Liver (tissue), 9 donors: ENCODE results near the gene CDC16. TPM values are rescaled to one million over a fixed set of nuclear protein-coding genes. Genes with fewer than 3 reads are reported as not detected.

Experiments used
- DNase-seq: peaks from one replicate; pipeline ENCODE4 v3.0.0-alpha.2; 2017; ENCODE audit warnings: low spot score
- H3K27ac ChIP-seq, 2 donors: one replicate each; pipeline ENCODE4 v1.7.0; 2013; ENCODE audit warnings: inconsistent platforms in 2 of 2, low read length in 2 of 2, control low read depth in 1 of 2, low read depth in 1 of 2, mild to moderate bottlenecking in 1 of 2
- H3K27me3 ChIP-seq, 4 donors: one replicate each; pipeline versions ENCODE4 v1.6.1 to v1.7.0; 2013; ENCODE audit warnings: low read length in 3 of 4, inconsistent platforms in 1 of 4, mild to moderate bottlenecking in 1 of 4, moderate library complexity in 1 of 4; ENCODE audit not compliant: control insufficient read depth in 4 of 4, insufficient read depth in 4 of 4
- H3K36me3 ChIP-seq, 4 donors: one replicate each; pipeline versions ENCODE4 v1.6.1 to v1.7.0; 2013; ENCODE audit warnings: low read length in 3 of 4, mild to moderate bottlenecking in 3 of 4, low read depth in 1 of 4, moderate library complexity in 1 of 4; ENCODE audit not compliant: control insufficient read depth in 4 of 4, insufficient read depth in 3 of 4
- H3K4me1 ChIP-seq, 4 donors: one replicate each; pipeline versions ENCODE4 v1.6.1 to v1.7.0; 2013; ENCODE audit warnings: low read length in 3 of 4, mild to moderate bottlenecking in 3 of 4, moderate library complexity in 1 of 4; ENCODE audit not compliant: control insufficient read depth in 4 of 4, insufficient read depth in 4 of 4
- H3K4me3 ChIP-seq, 3 donors: one replicate each; pipeline versions ENCODE4 v1.6.1 to v1.7.0; 2013; ENCODE audit warnings: low read length in 3 of 3, control low read depth in 1 of 3, low read depth in 1 of 3, mild to moderate bottlenecking in 1 of 3
- H3K9ac ChIP-seq, 2 donors: one replicate each; pipeline ENCODE4 v1.7.0; 2013; ENCODE audit warnings: low read length in 2 of 2, mild to moderate bottlenecking in 2 of 2, moderate library complexity in 2 of 2, control low read depth in 1 of 2, low read depth in 1 of 2
- H3K9me3 ChIP-seq, 4 donors: one replicate each; pipeline versions ENCODE4 v1.6.1 to v1.7.0; 2013; ENCODE audit warnings: low read length in 3 of 4; ENCODE audit not compliant: control insufficient read depth in 4 of 4
- FOXA1 ChIP-seq: IDR thresholded peaks from 2 replicates; pipeline ENCODE4 v1.6.1; 2016; ENCODE audit warnings: antibody characterized with exemption
- FOXA2 ChIP-seq: IDR thresholded peaks from 2 replicates; pipeline ENCODE4 v1.6.1; 2016; ENCODE audit warnings: antibody characterized with exemption
- GABPA ChIP-seq, 2 donors: IDR thresholded peaks in 1 of 2; conservative IDR thresholded peaks in 1 of 2; 2 replicates each; pipeline ENCODE4 v1.6.1; 2016; ENCODE audit warnings: antibody characterized with exemption in 2 of 2, mild to moderate bottlenecking in 1 of 2, moderate library complexity in 1 of 2
- HNF4A ChIP-seq, 2 donors: conservative IDR thresholded peaks; 2 replicates each; pipeline ENCODE4 v1.6.1; 2016; ENCODE audit warnings: antibody characterized with exemption in 2 of 2, mild to moderate bottlenecking in 2 of 2
- HNF4G ChIP-seq: IDR thresholded peaks from 2 replicates; pipeline ENCODE4 v1.6.1; 2016; ENCODE audit warnings: antibody characterized with exemption
- JUND ChIP-seq, 2 donors: IDR thresholded peaks; 2 replicates each; pipeline ENCODE4 v1.6.1; 2016; ENCODE audit warnings: antibody characterized with exemption in 2 of 2
- MAX ChIP-seq: IDR thresholded peaks from 2 replicates; pipeline ENCODE4 v1.6.1; 2016; ENCODE audit warnings: antibody characterized with exemption
- NR2F2 ChIP-seq: IDR thresholded peaks from 2 replicates; pipeline ENCODE4 v1.6.1; 2016; ENCODE audit warnings: antibody characterized with exemption
- RAD21 ChIP-seq, 2 donors: IDR thresholded peaks; 2 replicates each; pipeline ENCODE4 v1.6.1; 2016; ENCODE audit warnings: antibody characterized with exemption in 2 of 2, mild to moderate bottlenecking in 2 of 2
- REST ChIP-seq: IDR thresholded peaks from 2 replicates; pipeline ENCODE4 v1.6.1; 2016; ENCODE audit warnings: antibody characterized with exemption, mild to moderate bottlenecking
- RXRA ChIP-seq, 2 donors: IDR thresholded peaks; 2 replicates each; pipeline ENCODE4 v1.6.1; 2017 to 2018; ENCODE audit warnings: antibody characterized with exemption in 2 of 2, mild to moderate bottlenecking in 1 of 2
- SP1 ChIP-seq: IDR thresholded peaks from 2 replicates; pipeline ENCODE4 v1.6.1; 2018; ENCODE audit warnings: antibody characterized with exemption, mild to moderate bottlenecking
- TAF1 ChIP-seq: conservative IDR thresholded peaks from 2 replicates; pipeline ENCODE4 v1.6.1; 2016; ENCODE audit warnings: antibody characterized with exemption, mild to moderate bottlenecking
- YY1 ChIP-seq: IDR thresholded peaks from 2 replicates; pipeline ENCODE4 v1.6.1; 2016; ENCODE audit warnings: antibody characterized with exemption, mild to moderate bottlenecking
- ZBTB33 ChIP-seq: IDR thresholded peaks from 2 replicates; pipeline ENCODE4 v1.6.1; 2016; ENCODE audit warnings: antibody characterized with exemption
- WGBS: extraction: QIAGEN DNeasy Blood & Tissue Kit; methylation state at CpG from one replicate; pipeline ENCODE4 v1.1.7; 2013; 5-methylcytosine and 5-hydroxymethylcytosine counted together
- polyA plus RNA-seq, 2 donors: library from polyadenylated mRNA; stranded (reverse) in 1 of 2; unstranded in 1 of 2; fragments of 200-250 nt in 1 of 2; fragments of >200 nt in 1 of 2; fragmentation: Nextera tagmentation in 1 of 2; extraction: Ambion mirVana in 1 of 2; gene quantifications; one replicate each; pipeline versions ENCODE4 v1.2.1 to v1.2.3, GENCODE V29; 2013 to 2015
- total RNA-seq, 2 donors: library from RNA; depleted of rRNA; stranded (reverse); fragments of >200 nt; gene quantifications; one replicate each; pipeline ENCODE4 v1.2.3, GENCODE V29; 2014
- TF ChIP-seq, protein P1 (sequence below): fragments of 150-350 bp; IDR thresholded peaks from 2 replicates; pipeline ENCODE4 v1.5.1; 2017; ENCODE audit warnings: improper control_type of control experiment, low read depth, low read length; ENCODE audit not compliant: missing input control
- TF ChIP-seq, protein P2 (sequence below): IDR thresholded peaks from 2 replicates; pipeline ENCODE4 v1.6.1; 2016; ENCODE audit warnings: antibody characterized with exemption
- donor health status: healthy.
- donor health status: healthy.
- donor health status: healthy.
- donor health status: healthy.
- donor health status: healthy.

Gene CDC16
- total and polyA plus RNA-seq, 4 donors: 23.0 to 38.7 (median 30.8) TPM

DNA sequence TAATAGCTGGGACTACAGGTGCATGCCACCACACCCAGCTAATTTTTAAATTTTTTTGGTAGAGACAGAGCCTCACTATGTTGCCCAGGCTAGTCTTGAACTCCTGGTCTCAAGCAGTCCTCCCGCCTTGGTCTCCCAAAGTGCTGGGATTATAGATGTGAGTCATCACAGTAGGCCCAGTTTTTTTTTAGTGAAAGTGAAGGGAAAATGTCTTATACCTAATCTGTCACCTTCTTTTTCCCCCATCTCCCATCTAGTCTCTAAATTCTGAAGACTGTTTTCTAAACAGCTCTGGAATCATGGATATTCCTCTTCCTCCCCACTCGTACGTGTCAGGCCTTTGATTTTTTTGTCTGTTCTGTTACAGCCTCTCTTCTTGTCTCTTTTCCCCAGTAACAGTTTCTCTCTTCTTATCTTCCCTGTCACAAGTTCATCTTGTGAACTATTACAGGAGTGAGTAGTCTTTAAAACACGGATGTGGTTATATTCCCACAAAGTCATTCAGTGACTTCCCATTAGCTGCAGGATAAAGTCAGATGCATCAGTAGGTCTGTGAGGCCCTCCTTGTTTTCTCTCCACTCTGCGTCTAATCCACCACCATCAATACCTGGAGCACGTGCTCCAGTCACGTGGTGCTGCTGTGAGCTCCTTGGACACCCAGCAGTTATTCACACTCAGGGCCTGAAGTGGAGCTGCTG, 2.9 kb downstream of the CDC16 start:
- 81% methylated on average over 7 of the region's 7 CpGs for WGBS
- Histone ChIP-seq H3K4me1 (peaks cover 2 to 11% (median 7%) of the 10 kb centered on the region in 4 donors), H3K27ac (no peak overlapping the region), H3K9me3 (no peaks in the 10 kb centered on the region), H3K27me3 (no peaks in the 10 kb centered on the region), H3K9ac (no peak overlapping the region), H3K4me3 (no peak overlapping the region), H3K36me3 (peaks cover 4 to 48% (median 40%) of the 10 kb centered on the region in 4 donors)
- TF ChIP-seq, protein P1, sequence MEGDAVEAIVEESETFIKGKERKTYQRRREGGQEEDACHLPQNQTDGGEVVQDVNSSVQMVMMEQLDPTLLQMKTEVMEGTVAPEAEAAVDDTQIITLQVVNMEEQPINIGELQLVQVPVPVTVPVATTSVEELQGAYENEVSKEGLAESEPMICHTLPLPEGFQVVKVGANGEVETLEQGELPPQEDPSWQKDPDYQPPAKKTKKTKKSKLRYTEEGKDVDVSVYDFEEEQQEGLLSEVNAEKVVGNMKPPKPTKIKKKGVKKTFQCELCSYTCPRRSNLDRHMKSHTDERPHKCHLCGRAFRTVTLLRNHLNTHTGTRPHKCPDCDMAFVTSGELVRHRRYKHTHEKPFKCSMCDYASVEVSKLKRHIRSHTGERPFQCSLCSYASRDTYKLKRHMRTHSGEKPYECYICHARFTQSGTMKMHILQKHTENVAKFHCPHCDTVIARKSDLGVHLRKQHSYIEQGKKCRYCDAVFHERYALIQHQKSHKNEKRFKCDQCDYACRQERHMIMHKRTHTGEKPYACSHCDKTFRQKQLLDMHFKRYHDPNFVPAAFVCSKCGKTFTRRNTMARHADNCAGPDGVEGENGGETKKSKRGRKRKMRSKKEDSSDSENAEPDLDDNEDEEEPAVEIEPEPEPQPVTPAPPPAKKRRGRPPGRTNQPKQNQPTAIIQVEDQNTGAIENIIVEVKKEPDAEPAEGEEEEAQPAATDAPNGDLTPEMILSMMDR: no peak
- TF ChIP-seq RXRA (IDR thresholded peaks at IDR 0.05) (no peak), HNF4G (no peak), MAX (no peak), FOXA2 (no peak), REST (no peak), SP1 (no peak), YY1 (no peak)
- DNase-seq: no peak

GRCh38 chr13:114241918-114242317, 7.2 kb downstream of the CDC16 start:
- H3K4me3 ChIP-seq: no peak overlapping the region
- H3K27me3 ChIP-seq: no peaks in the 10 kb centered on the region
- H3K4me1 ChIP-seq: no peaks in the 10 kb centered on the region
- H3K9ac ChIP-seq: no peak overlapping the region
- H3K9me3 ChIP-seq: no peaks in the 10 kb centered on the region
- H3K36me3 ChIP-seq: peaks cover 4 to 84% (median 80%) of the 10 kb centered on the region in 4 donors
- H3K27ac ChIP-seq: no peak overlapping the region
- DNase-seq: no peak
- WGBS: 96% methylated on average over 6 of the region's 6 CpGs
- TF ChIP-seq GABPA (IDR thresholded peaks at IDR 0.05 in 1 of 2, conservative IDR thresholded peaks at IDR 0.05 in 1 of 2) (no peak), ZBTB33 (no peak), REST (no peak), RAD21 (IDR thresholded peaks at IDR 0.05) (no peak), TAF1 (no peak), FOXA2 (no peak), YY1 (no peak), JUND (IDR thresholded peaks at IDR 0.05) (no peak), MAX (no peak), SP1 (no peak), RXRA (IDR thresholded peaks at IDR 0.05) (no peak), NR2F2 (no peak), HNF4G (no peak), FOXA1 (no peak), HNF4A (conservative IDR thresholded peaks at IDR 0.05) (no peak)
- TF ChIP-seq, protein P2, sequence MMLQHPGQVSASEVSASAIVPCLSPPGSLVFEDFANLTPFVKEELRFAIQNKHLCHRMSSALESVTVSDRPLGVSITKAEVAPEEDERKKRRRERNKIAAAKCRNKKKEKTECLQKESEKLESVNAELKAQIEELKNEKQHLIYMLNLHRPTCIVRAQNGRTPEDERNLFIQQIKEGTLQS: no peak
- TF ChIP-seq, protein P1: no peak
